HG03378 (cell line): ENCODE data around the gene ASB6.

Source experiments
- ATAC-seq: cut with Tn5 transposase; IDR thresholded peaks from one replicate; pipeline ENCODE4 v1.9.1; 2021; ENCODE audit warnings: mild to moderate bottlenecking, moderate library complexity; ENCODE audit not compliant: unreplicated experiment

The ASB6 gene

DNA sequence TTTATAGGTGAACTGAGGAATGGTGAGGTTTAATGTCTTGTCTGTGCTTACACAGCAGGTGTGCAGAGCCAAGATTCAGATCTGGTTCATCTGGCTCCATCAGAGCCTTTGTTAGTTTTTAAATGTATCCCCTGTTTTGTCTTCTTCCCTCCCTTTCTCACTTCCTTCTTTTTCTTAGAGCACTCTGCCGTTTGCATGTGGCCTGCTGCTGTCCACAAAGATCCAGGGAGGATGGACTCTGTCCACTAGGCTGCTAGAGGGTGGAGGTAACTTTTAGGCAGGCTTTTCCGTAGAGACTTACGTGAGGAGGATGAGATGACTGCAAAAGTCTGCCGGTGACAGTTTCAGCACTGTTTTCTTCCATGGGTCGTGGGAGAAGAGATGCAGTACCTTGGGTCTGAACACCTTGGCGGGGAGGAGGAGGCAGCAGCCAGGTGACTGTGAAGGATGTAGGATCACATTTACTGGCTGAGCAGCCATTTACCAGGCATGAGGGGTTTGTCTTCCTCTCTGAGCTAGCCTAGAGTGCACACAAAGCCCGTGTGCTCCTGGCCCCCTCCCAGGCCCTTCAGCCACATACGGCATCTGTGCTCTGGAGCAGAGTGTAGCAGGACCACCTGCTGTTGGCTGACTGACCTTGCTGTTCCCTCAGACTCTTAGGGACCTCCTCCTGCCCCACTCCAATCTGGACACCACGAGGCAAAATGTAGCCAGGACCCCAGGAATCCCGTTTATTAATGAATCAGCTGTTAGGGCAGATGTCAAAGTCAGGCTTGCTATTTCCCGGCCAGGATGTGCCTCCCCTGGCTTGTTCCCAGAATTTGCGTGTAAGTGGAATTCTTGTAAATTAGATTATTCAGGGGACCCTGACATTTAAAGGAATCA, 14.2 kb downstream of the ASB6 start:
- ATAC-seq = no peak

DNA sequence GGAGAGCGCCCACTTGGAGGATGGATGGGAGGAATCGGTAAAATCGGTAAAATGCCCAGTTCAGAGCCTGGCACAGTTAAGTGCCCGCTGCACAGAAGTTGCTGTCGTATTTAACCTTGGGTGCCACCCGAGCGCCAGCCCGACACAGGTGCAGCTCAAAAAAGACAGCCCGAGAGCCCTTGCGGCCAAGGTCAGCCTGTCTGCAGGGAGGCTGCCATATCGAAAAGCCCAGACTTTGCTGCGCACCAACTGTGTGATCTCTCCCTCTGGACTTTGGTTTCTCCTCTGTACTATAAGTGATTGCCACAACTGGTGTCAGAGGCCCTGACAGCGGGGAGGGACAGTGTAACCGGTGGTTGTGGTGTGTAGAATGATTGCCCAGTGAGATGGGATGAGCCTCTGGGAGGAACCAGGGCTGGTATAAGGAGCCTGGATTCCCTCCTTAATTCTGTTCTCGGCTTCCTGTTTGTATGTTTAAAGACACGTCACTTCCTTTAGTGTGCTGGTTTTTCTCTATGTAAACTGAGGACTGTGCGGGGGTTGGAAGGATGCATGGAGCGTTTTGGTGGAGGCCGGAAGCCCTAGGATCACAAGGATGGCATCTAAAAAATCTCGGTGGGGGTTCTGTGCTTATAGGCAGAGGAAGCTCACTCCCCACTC, 15.2 kb downstream of the ASB6 start:
- peak; percentile 21 for ATAC-seq

GRCh38 chr9:129626079-129626624, 15.8 kb downstream of the ASB6 start, which contains the start of gene NTMT1:
TSS of gene NTMT1 (plus strand) at chr9:129626163. CDS start at chr9:129632704, 6,541 bp downstream.
- ATAC-seq = peak; percentile 56

- ATAC-seq = no peak
Observed at GRCh38 chr9:129624947-129625346, 17.0 kb downstream of the ASB6 start.

DNA sequence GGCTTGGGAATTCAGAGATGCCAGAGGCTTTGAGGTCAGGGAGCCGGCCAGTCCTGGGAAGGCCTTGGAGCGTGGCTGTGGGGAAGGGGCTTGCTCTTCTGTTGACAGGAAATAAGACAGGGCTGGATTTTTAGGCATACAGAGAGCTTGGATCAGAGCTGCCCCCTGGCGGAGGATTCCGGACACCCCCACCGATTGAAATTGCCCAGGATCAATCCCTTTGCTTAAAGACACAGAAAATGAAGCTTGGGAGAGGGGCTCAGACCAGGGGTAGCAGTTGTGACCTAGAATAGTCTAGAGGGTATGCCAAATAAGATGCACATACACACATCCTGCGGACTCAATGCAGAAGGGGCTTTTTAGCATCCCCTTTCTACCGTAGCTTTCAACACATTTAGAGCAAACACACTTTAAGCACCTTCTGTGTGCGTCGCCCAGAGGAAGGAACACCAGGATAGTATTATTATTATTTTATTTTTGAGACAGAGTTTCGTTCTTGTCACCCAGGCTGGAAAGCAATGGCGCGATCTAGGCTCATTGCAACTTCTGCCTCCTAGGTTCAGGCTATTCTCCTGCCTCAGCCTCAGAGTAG, 17.7 kb downstream of the ASB6 start:
- ATAC-seq = no peak

GRCh38 chr9:129623331-129623730, 18.6 kb downstream of the ASB6 start:
- ATAC-seq = no peak

GRCh38 chr9:129620669-129621295, 21.2 kb downstream of the ASB6 start, which contains the start of gene C9orf50:
TSS of gene C9orf50 (minus strand) at chr9:129621101. CDS start at chr9:129620574, 527 bp downstream.
- no peak for ATAC-seq

DNA sequence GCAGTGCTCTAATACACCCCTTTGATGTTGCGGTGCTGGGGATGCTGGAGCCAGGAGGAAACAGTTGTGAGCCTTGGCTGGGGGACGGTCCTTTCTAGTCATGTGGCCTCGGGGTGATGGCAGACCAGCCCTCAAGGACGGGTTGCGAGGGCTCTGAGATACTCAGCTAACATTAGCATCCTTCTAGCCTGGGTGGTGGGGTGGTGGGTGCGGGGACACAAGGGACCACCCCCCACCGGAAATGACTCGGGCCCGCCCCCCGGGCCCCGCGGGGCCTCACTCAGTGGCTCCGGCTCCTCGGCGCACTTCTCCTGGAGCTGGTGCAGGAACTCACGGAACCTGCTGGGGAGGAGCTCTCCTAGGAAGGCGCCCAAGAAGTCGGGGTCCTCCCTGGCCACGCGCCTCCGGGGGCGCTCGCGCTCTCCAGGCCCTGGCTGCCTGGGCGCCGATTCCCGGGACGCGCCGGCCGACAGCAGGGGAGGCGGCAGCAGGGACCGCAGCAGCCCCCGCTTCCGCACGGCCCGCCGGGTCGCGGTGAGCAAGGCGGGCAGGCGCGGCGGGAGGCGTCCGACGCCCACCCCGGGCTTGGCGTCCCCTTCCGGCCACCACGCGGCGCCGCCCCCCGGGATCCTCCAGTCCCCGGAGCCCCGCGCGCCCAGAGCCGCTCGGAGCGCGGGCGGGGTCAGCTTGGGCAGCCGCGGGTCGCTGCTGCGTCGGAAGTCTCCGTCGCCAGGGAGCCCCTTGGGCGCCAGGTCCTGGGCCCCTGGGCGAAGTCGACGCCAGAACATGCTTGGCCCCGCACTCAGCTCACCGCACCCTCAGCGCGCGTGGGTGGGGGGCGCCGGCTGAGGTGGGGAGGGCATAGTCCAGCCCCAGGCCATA, 21.9 kb downstream of the ASB6 start:
- no peak for ATAC-seq

GRCh38 chr9:129617167-129617566, 24.8 kb downstream of the ASB6 start:
- ATAC-seq = no peak

GRCh38 chr9:129615407-129616285, 26.3 kb downstream of the ASB6 start:
- ATAC-seq = no peak

- no peak for ATAC-seq
Observed at GRCh38 chr9:129614932-129615331, 27.0 kb downstream of the ASB6 start.

- no peak for ATAC-seq
Observed at GRCh38 chr9:129613520-129614175, 28.3 kb downstream of the ASB6 start.

DNA sequence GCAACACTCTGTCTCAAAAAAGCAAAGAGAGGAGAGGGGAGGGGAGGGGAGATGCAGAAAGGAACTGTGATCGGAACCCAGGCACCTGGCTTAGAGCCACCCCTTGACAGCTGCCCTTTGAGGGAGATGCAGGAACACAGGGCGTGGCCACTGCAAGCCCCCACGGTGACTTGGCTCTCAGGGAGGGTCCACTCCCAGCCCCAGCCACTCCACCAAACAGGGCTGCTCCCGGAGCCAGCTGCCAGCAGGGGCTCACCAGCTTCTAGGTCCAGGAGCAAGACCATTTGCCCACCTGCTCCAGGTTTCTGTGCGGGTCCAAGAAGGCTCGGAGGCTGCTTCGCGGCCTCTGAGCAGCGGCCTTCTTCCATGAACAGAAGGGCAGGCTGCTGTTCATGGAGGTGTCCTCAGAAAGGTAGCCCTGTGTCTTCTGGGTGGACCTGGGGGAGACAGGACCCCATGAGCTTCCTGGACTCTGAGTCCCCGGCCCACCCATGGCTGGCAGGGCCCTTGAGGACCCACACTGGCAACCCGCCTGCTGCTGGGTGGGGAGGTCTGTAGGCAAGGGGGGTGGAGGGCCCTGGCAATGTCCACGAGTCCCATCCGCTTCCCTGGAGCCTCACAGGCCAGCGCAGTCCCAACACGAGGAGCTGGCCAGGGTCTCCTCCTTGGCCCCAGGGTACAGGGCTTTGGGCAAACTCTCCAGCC, 29.0 kb downstream of the ASB6 start:
- ATAC-seq = no peak

DNA sequence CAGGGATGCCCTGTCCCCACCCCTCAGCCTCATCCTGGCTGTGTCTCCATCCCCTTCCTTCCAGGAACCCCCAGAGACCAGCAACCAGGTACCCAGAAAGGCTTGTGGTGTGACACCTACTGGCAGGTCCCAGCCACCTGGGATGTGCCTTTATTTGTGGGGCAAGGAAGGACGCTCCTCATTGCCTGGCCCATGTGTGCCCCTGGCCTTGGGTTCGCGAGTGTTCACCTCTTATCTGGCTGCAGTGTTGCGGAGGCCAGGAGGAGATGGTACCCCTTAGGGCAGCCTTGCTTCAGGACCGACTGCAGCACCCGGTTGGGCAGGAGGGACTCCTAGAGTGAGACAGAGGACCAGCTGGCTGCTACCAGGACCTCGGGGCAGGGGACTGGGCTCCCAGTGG, 29.8 kb downstream of the ASB6 start:
- ATAC-seq = no peak

GRCh38 chr9:129611307-129611800, 30.6 kb downstream of the ASB6 start:
- no peak for ATAC-seq

- no peak for ATAC-seq
Observed at GRCh38 chr9:129610473-129611306, 31.3 kb downstream of the ASB6 start.

- ATAC-seq = no peak
Observed at GRCh38 chr9:129610213-129610472, 31.8 kb downstream of the ASB6 start.
